ENCODE measurements around the gene BCL11B.
A peak's percentile ranks its signal among the peaks of the same experiment; 100 is the strongest.

The BCL11B gene

GRCh38 chr14:99286761-99287160, 14.8 kb upstream of the BCL11B start:
- DNase-seq, result no peak

GRCh38 chr14:99284254-99285004, 12.4 kb upstream of the BCL11B start:
- no peak for DNase-seq

GRCh38 chr14:99282261-99283050, 10.5 kb upstream of the BCL11B start:
- no peak for DNase-seq

- no peak for DNase-seq
Measured at GRCh38 chr14:99281396-99281795, 9.4 kb upstream of the BCL11B start.

GRCh38 chr14:99280852-99281251, 8.9 kb upstream of the BCL11B start:
- no peak for DNase-seq

GRCh38 chr14:99280066-99280731, 8.2 kb upstream of the BCL11B start:
- no peak for DNase-seq

GRCh38 chr14:99278836-99279235, 6.8 kb upstream of the BCL11B start:
- DNase-seq, result no peak

GRCh38 chr14:99277530-99277929, 5.5 kb upstream of the BCL11B start:
- no peak for DNase-seq

GRCh38 chr14:99276482-99276881, 4.5 kb upstream of the BCL11B start:
- no peak for DNase-seq

- no peak for DNase-seq
Measured at GRCh38 chr14:99275222-99275584, 3.2 kb upstream of the BCL11B start.

GRCh38 chr14:99274346-99275221, 2.6 kb upstream of the BCL11B start:
- DNase-seq, result peak; percentile 36

GRCh38 chr14:99273766-99274345, 1.9 kb upstream of the BCL11B start:
- DNase-seq, result no peak

- DNase-seq, result peak; percentile 44
Measured at GRCh38 chr14:99272899-99273765, 1.1 kb upstream of the BCL11B start.

- DNase-seq, result no peak
Measured at GRCh38 chr14:99272632-99272898, 568 bp upstream of the BCL11B start.

- DNase-seq, result no peak
Measured at GRCh38 chr14:99271221-99271941, 616 bp downstream of the BCL11B start.

- peak; percentile 42 for DNase-seq
Measured at GRCh38 chr14:99270458-99271220, 1.4 kb downstream of the BCL11B start.

GRCh38 chr14:99268810-99269707, 2.9 kb downstream of the BCL11B start:
- DNase-seq, result no peak

GRCh38 chr14:99267837-99268781, 3.9 kb downstream of the BCL11B start:
- DNase-seq, result no peak
